HL-60 (cell line): Measurements from ENCODE around the gene PTPRT.

Source experiments
- GABPA ChIP-seq: IDR thresholded peaks from 2 replicates; pipeline ENCODE4 v1.6.1; 2012; ENCODE audit warnings: low read depth
- POLR2AphosphoS5 ChIP-seq: IDR thresholded peaks from 2 replicates; pipeline ENCODE4 v1.6.1; 2012; ENCODE audit warnings: low read depth
- REST ChIP-seq: IDR thresholded peaks from 2 replicates; pipeline ENCODE4 v1.6.1; 2012; ENCODE audit warnings: low read depth; ENCODE audit not compliant: insufficient replicate concordance
- SPI1 ChIP-seq: IDR thresholded peaks from 2 replicates; pipeline ENCODE4 v1.6.1; 2012; ENCODE audit warnings: low read depth, mild to moderate bottlenecking, borderline replicate concordance
- TF ChIP-seq, protein P1 (sequence below): IDR thresholded peaks from one replicate; pipeline ENCODE4 v1.5.1; 2011; ENCODE audit warnings: low read length, control low read depth, inconsistent platforms; ENCODE audit not compliant: insufficient read depth

- TF ChIP-seq POLR2AphosphoS5 (no peak), REST (no peak), GABPA (no peak), SPI1 (no peak)
- TF ChIP-seq, protein P1, sequence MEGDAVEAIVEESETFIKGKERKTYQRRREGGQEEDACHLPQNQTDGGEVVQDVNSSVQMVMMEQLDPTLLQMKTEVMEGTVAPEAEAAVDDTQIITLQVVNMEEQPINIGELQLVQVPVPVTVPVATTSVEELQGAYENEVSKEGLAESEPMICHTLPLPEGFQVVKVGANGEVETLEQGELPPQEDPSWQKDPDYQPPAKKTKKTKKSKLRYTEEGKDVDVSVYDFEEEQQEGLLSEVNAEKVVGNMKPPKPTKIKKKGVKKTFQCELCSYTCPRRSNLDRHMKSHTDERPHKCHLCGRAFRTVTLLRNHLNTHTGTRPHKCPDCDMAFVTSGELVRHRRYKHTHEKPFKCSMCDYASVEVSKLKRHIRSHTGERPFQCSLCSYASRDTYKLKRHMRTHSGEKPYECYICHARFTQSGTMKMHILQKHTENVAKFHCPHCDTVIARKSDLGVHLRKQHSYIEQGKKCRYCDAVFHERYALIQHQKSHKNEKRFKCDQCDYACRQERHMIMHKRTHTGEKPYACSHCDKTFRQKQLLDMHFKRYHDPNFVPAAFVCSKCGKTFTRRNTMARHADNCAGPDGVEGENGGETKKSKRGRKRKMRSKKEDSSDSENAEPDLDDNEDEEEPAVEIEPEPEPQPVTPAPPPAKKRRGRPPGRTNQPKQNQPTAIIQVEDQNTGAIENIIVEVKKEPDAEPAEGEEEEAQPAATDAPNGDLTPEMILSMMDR, result no peak
Measured at GRCh38 chr20:42775037-42775436, 414.7 kb downstream of the PTPRT start.
